ENCODE measurements around the gene DYNC2LI1.
"Not testable (repeated sequence)": the region's sequence is repeated elsewhere in the genome, so short reads cannot be mapped to it uniquely, and the experiment has no call there.

Gene DYNC2LI1

DNA sequence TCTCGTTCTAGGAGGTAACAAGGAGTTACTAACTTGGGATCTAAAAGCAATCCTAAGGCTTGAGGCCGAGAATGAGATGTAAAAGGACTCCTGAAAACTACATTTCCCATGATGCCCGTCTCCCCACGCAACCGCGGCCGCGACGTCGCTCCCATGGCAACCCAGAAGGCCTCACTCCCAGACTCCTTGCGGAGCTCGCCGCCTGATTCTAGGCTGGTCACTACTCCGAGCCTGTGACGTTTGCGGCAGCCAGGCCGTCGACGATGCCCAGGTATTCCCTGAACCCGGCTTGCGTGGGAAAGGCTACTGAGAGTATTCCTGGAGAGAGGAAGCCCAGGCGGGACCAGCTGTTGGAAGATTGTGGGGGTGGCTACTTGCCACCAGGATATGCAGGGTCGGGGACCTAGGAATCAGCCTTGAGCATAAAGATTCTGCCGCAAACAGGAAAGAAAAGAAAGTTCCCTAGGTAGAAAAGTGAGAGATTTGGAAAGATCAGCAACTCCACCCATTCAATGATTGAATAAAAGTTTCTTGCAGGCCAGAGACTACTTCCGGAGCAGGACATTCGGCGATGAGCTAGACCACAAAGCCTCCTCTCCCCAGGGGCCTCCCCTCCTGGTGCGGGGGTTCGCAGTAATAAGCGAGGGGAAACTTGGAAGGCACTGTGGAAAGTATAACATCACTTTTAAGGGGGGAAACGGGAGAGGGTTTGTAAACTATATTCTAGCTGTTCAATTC lies at the start of gene DYNC2LI1:
DYNC2LI1 (plus strand) TSS at position 164 of the 738 bp plus-strand sequence; CDS start at position 264, 100 bp downstream.
- DNase-seq, result peak; percentile 77

DNA sequence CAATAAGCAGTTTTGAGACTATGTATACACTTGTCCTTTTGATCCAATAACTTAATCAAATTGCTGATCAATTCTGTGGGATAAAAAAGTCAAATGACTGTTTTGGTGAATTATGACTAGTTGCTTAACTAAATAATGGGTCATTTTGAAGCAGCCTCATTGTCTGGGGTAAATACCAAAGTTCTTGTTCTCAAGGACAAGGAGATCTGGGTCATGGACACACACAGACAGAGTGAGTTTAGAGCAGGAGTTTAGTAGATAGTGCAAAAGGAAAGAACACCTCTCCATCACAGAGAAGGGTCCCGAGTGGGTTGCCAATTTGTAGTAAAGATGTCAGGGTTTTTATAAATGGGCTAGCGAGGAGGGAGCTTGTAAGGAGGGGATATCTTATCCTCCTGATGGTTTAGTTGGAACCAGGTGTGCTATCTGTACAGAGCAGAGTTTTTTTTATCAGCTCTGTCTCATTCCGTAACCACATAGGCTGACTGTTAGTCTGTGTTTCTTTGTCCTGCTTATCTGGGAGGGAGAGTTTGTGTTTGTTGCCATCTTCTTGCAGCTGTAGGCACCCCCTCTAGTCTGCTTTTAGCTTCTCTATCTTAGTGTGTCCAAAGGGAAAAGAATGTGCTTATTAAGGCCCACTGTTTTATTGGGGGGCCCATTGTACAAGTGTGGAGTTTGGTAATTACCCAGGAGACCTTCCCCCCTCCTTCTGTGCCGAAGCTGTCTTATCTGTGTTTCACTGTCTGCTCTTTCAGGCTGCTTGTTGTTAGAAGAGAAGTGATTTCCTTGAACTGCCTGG lies 48.9 kb upstream of the DYNC2LI1 start:
- DNase-seq, result no peak

DNA sequence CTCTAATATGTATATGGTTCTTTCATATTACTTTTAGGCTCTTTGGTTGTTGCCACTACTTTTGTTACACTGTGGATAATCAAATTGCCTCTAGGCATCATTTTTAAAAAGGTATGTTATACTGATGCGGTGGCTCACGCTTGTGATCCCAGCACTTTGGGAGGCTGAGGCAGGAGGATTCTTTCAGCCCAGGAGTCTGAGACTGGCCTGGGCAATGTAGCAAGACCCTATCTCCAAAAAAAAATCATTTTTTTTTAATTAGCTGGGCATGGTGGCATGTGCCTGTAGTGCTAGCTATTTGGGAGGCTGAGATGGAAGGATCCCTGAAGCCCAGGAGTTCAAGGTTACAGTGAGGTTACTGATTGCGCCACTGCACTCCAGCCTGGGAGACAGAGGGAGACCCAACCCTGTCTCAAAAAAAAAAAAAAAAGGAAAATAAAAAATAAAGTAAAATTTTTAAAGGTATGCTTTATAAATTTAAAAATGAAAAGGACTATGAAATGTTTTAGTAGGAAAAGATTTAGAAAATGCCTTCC lies 48.1 kb upstream of the DYNC2LI1 start:
- no peak for DNase-seq

DNA sequence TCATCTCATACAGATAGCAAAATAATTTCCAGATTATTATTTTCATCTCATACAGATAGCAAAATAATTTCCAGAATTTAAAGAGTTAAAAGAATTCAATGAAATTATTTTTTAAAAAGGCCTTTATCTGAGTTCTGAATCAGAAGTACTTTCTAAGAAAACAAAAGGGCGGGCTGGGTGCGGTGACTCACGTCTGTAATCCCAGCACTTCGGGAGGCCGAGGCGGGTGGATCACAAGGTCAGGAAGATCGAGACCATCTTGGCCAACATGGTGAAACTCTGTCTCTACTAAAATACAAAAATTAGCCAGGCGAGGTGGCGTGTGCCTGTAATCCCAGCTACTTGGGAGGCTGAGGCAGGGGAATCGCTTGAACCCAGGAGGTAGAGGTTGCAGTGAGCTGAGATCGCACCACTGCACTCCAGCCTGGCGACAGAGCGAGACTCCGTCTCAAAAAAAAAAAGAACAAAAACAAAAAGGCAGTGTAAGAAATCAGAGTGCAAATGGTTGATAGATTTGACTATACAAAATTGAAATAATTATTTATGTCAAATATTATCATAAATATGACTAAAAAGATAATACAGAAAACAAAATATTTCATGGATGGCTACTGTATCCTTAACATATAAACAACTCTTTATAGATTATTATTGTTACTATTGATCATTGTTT lies 46.7 kb upstream of the DYNC2LI1 start:
- DNase-seq, result not testable (repeated sequence)

DNA sequence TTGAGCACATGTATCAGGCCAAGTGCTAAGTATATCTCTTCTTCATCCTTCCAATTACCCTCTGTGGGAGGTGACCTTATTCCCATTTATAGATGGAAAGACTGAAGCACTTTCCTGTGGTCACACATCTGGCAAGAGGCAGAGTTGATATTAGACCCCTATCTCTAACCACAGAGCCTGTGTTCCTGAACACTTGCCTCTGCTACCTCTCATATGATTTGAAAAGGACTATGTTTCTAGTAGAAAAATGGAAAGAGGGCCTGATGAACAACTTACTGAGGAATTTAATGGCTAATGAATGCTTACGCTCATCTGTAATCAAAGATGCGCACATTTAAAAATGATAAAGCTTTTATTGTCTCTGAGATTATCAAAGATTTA lies 46.2 kb upstream of the DYNC2LI1 start:
- DNase-seq, result no peak

DNA sequence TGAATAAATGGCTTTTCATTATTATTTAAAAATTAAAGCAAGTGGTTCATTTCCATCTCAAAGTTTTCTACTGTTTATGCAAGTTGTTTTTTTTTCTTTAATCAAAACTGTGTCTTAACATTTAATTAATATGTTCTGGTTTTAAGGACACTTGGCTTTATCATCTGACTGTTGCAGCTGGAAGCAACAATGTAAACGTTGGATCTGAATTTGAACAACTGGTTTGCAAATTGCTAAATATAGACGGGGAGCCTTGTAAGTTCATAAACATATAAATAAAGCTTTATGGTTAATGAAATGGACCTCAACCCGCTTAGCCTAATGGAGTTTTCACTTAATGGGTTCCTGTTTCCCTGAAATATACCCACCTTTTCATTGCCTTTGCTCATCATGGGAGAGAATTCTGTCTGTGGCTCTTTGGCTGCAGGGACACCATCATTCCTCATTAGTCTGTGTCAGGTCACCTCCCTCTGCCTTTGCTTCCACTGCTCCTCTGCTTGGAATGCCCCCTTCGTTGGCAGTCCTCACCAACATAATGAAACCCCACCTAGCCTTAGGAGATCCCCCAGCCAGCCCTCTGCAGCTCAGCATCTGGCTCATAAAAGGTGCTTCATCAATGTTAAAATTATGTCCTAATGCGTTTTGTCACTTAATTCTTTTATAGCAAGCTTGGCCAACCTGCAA lies 44.2 kb upstream of the DYNC2LI1 start:
- DNase-seq, result no peak

DNA sequence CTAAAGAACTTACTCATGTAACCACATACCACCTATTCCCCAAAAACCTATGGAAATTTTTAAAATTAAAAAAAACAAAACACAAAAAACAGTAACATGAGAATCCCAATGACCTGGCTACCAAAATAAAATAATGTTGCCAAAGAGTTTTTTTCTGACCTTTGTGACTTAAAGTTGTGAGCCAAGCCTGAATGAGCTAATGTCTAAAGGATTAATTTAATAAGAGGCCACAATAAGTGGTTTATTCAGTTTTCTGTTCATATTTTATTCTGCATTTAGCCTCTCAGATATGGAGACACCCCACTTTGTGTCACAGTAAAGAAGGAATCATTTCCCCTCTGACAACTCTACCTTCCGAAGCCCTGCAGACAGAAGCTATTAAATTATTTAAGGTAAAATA lies 42.6 kb upstream of the DYNC2LI1 start:
- no peak for DNase-seq

DNA sequence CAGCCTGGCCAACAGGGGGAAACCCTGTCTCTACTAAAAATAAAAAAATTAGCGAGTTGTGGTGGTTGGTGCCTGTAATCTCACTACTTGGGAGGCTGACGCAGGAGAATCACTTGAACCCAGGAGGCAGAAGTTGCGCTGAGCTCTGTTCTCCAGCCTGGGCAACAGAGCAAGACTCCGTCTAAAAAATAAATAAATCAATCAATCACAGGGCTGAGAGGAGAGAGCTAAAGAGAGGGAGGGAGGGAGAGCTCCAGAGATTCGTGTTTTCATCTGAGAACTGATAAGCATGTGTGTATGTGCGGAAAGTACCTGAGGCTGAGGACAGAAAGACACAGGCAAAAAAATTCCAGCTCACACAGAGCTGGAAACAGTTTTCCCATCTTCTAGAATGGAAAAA lies 37.2 kb upstream of the DYNC2LI1 start:
- DNase-seq, result no peak

DNA sequence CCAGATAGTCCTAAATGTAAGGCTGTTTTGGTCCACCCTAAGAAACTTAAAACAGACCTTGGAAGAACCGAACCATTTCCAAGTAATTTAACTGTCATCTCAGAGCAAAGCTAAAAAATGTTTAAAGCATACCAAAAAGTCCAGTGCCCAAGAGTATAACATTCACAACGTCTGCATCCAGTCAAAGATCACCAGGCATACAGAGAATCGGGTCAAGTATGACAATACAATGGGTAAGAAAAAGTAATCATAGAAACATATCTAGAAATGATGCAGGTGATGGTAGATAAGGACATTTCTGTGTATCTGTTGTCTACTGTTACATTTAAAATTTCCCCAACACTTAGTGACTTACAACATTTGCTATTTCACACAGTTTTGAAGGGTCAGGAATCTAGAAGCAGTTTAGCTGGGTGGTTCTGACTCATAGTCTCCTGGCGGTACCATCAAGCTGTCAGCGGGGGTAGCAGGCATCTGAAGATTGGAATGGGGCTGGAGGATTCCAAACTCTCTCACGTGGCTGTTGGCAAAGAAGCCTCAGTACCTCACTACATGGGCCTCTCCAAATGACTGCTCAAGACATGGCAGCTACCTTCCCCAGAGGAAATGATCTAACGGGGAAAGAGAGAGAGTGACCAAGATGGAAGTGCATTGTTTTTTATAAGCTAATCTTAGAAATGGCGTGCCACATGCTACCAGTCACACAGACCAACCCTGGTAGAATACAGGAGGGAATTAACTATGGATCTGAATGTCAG lies 36.6 kb upstream of the DYNC2LI1 start:
- no peak for DNase-seq

DNA sequence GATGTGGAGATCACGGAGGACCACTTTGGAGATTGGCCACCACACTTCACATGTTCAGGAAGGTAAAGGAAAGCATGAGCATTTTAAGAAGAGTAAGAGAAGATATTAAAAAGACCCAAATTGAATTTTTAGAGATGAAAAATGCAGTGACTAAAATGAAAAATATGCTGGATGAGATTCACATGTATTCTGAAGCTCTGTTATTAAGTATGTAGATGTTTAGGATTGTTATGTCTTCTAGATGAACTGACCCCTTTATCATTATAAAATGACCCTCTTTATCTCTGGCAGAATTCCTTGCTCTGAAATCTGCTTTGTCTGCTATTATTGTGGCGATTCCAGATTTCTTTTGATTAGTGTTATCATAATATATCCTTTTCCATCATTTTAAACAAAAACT lies 36.0 kb upstream of the DYNC2LI1 start:
- no peak for DNase-seq

DNA sequence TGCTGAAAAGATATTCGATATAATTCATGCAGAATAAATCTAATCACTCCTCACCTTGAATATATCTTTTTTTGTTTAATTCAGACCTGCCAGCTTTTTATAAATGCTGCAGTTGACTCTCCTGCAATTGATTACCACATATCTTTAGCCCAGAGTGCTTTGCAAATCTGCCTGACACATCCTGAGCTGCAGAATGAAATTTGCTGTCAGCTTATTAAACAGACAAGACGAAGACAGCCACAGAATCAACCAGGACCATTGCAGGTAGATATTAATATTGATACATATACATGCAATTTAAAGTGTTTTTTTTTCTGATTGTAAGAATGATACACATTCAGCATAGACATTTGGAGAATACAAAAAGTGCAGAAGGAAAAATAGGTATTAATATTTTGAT lies 35.6 kb upstream of the DYNC2LI1 start:
- no peak for DNase-seq

DNA sequence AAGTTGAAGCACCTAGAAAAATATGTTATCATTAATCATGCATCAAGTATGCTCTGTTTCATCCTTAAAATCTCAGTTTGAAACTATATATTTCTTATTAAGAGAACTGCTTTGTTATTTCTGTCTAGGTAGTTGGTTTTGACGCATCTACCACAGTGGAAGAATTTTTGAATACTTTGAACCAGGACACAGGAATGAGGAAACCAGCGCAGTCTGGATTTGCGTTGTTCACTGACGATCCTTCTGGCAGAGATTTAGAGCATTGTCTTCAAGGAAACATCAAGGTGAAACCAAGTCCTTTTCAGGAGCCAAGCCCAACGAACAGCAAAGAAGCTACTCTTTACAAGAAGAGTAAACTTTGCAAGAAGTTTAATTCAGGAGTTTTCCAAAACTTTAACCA lies 30.1 kb upstream of the DYNC2LI1 start:
- DNase-seq, result no peak

DNA sequence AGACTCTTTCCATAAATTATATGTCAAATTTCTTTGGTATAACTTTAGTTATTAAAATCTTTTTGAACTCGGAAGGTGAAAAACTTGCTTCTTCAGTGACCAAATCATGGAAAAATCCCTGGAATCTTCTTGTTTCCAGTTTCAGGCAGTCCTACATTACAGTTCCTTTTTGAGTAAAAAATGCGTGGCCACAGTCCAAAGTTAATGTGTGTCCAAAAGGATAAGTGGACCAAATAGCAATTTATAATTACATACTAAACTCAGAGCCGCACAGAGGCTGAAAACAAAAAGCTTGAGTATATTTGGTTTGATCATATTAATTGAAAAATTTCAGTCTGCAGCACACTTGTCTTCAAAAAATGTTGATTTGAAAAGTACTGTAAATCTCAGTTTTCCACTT lies 28.4 kb upstream of the DYNC2LI1 start:
- DNase-seq, result no peak

DNA sequence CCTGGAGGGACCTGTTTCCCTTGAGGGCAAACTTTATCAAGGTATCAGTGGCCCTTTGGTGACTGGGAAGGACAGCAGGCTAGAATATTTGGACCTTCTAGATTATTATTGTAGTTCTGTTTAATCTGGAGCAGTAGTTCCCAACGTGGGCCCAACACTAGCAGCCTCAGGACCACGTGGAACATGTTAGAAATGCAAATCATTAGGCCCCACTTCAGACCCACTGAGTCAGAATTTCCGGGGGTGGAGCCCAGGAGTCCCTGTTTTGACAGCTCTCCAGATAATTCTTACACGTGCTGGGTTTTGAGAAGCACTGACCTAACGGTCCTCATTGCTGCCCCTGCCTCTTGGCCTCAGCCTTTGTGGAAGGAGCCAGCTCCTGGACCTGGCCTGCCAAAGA lies 25.5 kb upstream of the DYNC2LI1 start:
- no peak for DNase-seq

DNA sequence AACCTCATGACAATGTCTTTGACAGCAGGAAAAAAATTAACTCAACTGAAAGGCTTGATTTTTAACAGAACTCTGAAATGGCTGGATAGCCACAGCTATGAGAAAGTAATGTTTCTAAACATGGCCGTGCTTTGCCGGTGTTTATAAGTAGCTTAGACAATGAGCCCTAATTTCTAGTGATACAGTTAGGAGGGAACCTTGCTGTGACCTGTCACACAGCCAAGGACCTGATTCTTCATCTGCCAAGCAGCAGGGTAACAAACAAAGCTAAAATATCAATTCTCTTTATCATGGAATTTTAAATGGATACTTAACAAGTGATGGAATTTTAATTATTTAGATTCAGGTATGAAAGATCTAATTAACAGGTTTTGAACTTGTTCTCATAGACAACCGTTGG lies 24.3 kb upstream of the DYNC2LI1 start:
- no peak for DNase-seq

DNA sequence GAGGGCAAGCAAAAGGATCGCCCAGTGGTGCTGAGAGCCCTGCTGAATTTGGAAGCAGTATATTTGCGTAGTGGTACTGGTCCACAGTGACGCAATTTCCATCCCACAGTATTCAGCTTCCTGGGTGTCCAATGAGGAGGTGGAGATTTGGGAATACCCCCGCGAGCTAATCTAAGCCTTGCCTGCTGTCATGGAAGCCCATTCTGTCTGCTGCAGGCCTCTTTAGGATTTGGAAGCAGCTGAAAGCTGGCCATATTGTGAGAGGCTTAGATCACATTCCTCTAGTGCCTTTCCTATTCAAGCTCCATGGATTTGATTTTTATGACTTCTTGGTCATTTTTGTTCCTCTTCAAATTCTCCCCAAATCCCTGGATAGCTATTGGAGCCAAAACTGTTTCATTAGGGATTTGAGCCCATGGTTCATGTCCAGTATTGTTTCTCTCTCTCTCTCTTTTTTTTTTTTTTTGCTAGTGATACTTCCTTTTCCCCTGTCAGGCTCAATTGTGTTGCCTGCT lies 22.3 kb upstream of the DYNC2LI1 start:
- no peak for DNase-seq

DNA sequence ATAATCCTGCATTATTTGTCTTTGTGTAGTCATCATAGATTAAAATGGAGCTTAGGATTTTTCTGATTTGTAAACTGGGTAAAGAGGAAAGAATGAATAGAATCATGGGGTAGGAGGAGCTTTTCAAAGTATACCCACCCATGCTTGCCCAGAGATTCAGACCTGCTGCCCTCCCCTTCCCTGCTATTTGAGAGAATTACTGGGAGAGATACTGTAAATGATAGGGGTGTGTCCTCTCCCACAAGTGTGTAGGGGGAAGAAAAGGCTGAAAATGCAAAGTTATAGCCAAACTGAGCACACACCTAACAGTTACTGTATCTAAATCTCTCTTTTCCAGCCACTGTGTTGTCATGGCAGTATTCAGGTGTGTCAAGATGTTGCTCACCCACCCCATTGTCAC lies 21.5 kb upstream of the DYNC2LI1 start:
- DNase-seq, result no peak

DNA sequence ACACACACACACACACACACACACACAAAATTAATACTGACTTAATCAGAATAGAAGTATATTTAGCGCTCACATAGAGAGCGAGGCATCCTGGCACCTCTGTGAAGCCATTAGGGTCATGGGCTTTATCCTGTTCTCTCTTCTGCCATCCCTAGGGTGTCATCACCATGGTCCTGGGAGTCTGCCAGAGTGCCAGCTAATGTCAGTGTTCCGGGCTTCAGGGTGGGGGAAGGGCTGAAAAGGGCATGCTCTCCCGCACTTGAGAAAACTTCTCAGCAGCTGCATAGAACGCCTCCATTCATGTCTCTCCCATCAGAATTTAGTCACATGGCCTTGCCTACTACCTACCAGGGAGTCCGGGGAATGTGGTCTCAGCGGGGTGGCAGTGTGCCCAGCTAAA lies 19.7 kb upstream of the DYNC2LI1 start:
- DNase-seq, result no peak

DNA sequence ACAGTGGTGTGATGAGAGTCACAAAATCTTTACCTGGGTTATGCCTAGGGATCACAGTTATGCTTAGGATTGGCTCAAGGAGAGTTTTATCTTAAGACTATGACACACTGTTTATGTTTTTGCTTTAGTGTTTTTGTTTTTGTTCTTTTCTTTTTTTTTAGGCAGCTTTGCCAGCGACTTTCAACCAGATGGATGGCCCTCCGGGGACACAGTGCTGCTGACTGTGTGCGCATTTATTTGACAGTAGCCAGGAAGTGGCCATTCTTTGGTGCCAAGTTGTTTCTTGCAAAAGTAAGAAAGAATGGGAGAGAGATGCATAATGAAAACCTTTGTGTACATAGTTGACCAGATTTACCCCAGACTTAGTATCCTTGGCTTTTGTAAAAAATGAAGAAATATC lies 15.1 kb upstream of the DYNC2LI1 start:
- DNase-seq, result no peak

DNA sequence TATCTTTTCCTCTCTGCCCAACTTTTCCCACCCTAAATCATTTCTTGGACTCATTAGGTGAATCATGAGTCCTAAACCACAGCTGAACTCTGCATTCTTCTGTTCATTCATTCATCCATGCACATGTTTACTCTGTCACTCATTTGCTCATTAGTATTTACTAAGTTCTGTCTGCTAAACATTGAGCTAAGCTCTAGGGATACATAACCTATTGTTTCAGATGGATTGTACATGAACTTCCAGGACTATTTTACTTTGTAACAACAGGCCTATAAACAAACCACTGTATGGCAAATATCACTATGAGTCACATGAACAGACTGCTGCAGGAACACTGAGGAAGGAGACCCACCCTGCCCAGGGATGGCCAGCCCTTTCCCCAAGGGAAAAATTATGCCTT lies 14.6 kb upstream of the DYNC2LI1 start:
- DNase-seq, result no peak

DNA sequence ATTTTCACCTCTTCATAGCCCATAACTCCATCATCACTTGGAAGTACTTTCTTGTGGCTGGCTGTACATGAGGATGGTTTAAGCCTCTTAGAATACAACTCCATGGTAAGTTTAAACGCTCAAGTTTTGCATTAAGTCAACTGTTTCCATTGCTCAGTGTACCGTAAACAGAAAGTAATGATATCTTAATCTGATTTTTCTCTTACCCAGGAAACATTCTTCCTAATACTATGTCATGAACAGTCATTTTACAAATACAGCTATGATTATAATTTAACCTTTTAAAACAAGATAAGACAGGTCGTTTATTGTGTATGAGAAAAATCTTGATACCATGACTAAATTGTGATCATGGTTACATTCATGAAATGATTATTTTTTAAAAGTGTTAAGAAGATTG lies 11.6 kb upstream of the DYNC2LI1 start:
- DNase-seq, result no peak

DNA sequence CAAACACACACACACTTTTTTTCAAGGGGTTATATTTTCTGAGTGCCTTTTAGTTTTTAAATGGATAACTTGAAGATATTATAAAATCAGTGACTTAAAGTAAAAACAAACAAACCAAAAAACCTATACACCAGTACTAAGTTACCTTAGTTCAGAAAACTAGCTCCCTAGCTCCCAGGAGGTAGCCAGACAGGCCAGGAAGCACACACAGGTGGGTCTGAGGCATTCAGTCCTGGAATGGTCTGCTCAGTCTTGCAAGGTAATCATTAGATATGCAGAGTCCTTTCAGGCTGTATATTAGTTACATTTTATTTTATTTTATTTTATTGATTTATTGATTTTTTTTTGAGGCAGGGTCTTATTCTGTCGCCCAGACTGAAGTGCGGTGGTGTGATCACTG lies 10.7 kb upstream of the DYNC2LI1 start:
- no peak for DNase-seq
